Stomach smooth muscle (tissue), 2 donors: ENCODE results near the gene STRADA.

Experiments
- H3K27ac ChIP-seq: one replicate; pipeline ENCODE4 v1.7.0; 2013; ENCODE audit warnings: mild to moderate bottlenecking, low read length, inconsistent platforms
- H3K27me3 ChIP-seq, 2 donors: one replicate each; pipeline ENCODE4 v1.7.0; 2013; ENCODE audit warnings: low read length in 2 of 2; ENCODE audit not compliant: insufficient read depth in 2 of 2, control insufficient read depth in 1 of 2
- H3K36me3 ChIP-seq, 2 donors: one replicate each; pipeline ENCODE4 v1.7.0; 2013; ENCODE audit warnings: low read length in 2 of 2; ENCODE audit not compliant: control insufficient read depth in 2 of 2, insufficient read depth in 2 of 2
- H3K4me1 ChIP-seq: one replicate; pipeline ENCODE4 v1.7.0; 2013; ENCODE audit warnings: low read length; ENCODE audit not compliant: control insufficient read depth, insufficient read depth
- H3K4me3 ChIP-seq, 2 donors: one replicate each; pipeline ENCODE4 v1.7.0; 2013; ENCODE audit warnings: low read length in 2 of 2
- H3K9ac ChIP-seq, 2 donors: one replicate each; pipeline ENCODE4 v1.7.0; 2013; ENCODE audit warnings: low read length in 2 of 2, mild to moderate bottlenecking in 1 of 2
- H3K9me3 ChIP-seq, 2 donors: one replicate each; pipeline ENCODE4 v1.7.0; 2013; ENCODE audit warnings: low read length in 2 of 2; ENCODE audit not compliant: control insufficient read depth in 2 of 2
- donor health status: healthy.
- donor health status: Pancreatic carcinoma.

Gene STRADA

GRCh38 chr17:63774141-63774968 is 32.8 kb upstream of the STRADA start, which contains the start of gene DDX42:
Gene DDX42 (plus strand): TSS chr17:63774170. CDS start chr17:63787050, 12,880 bp downstream.
- peaks cover 26% of the 10 kb centered on the region for H3K4me1 ChIP-seq
- H3K9ac ChIP-seq: peak within 1 kb of the TSS; percentile 93 to 99
- H3K27me3 ChIP-seq: no peaks in the 10 kb centered on the region
- peak within 1 kb of the TSS; percentile 91 to 98 for H3K4me3 ChIP-seq
- peak within 1 kb of the TSS; percentile 98 for H3K27ac ChIP-seq
- H3K36me3 ChIP-seq: peaks cover 2 to 7% of the 10 kb centered on the region in 2 donors
- H3K9me3 ChIP-seq: no peaks in the 10 kb centered on the region

- Histone ChIP-seq H3K27ac (peak within 1 kb of the TSS; percentile 98), H3K4me3 (peak within 1 kb of the TSS; percentile 91 to 98), H3K9me3 (no peaks in the 10 kb centered on the region), H3K27me3 (no peaks in the 10 kb centered on the region), H3K36me3 (peaks cover 2 to 7% of the 10 kb centered on the region in 2 donors), H3K9ac (peak within 1 kb of the TSS; percentile 93 to 99), H3K4me1 (peaks cover 26% of the 10 kb centered on the region)
Measured at GRCh38 chr17:63773272-63774140, 31.9 kb upstream of the STRADA start, which contains the start of gene CCDC47. Gene CCDC47 (minus strand): TSS chr17:63773597. CDS start chr17:63766175, 7,422 bp downstream.

GRCh38 chr17:63772801-63773271 is 31.2 kb upstream of the STRADA start:
- Histone ChIP-seq H3K9me3 (no peaks in the 10 kb centered on the region), H3K27me3 (no peaks in the 10 kb centered on the region), H3K4me3 (peak overlapping the region; percentile 75 to 98), H3K36me3 (peaks cover 0 to 1% of the 10 kb centered on the region in 2 donors), H3K9ac (peak overlapping the region; percentile 89 to 99), H3K4me1 (peaks cover 26% of the 10 kb centered on the region), H3K27ac (peak overlapping the region; percentile 98)

GRCh38 chr17:63768433-63768832 is 26.8 kb upstream of the STRADA start:
- no peak overlapping the region for H3K4me3 ChIP-seq
- H3K27ac ChIP-seq: no peak overlapping the region
- no peak overlapping the region for H3K9ac ChIP-seq
- H3K36me3 ChIP-seq: peaks cover 5 to 11% of the 10 kb centered on the region in 2 donors
- H3K9me3 ChIP-seq: no peaks in the 10 kb centered on the region
- peaks cover 6% of the 10 kb centered on the region for H3K4me1 ChIP-seq
- H3K27me3 ChIP-seq: no peaks in the 10 kb centered on the region

GRCh38 chr17:63766754-63767153 is 25.2 kb upstream of the STRADA start:
- no peaks in the 10 kb centered on the region for H3K27me3 ChIP-seq
- H3K4me3 ChIP-seq: no peak overlapping the region
- peaks cover 10 to 25% of the 10 kb centered on the region in 2 donors for H3K36me3 ChIP-seq
- H3K4me1 ChIP-seq: no peaks in the 10 kb centered on the region
- H3K27ac ChIP-seq: no peak overlapping the region
- H3K9me3 ChIP-seq: no peaks in the 10 kb centered on the region
- no peak overlapping the region for H3K9ac ChIP-seq

- Histone ChIP-seq H3K9me3 (no peaks in the 10 kb centered on the region), H3K9ac (no peak overlapping the region), H3K4me3 (no peak overlapping the region), H3K27me3 (no peaks in the 10 kb centered on the region), H3K27ac (no peak overlapping the region), H3K36me3 (peaks cover 16 to 35% of the 10 kb centered on the region in 2 donors), H3K4me1 (no peaks in the 10 kb centered on the region)
Measured at GRCh38 chr17:63764716-63765115, 23.1 kb upstream of the STRADA start.

GRCh38 chr17:63762161-63763078 is 20.8 kb upstream of the STRADA start:
- no peak overlapping the region for H3K4me3 ChIP-seq
- H3K27me3 ChIP-seq: no peaks in the 10 kb centered on the region
- H3K9ac ChIP-seq: no peak overlapping the region
- no peaks in the 10 kb centered on the region for H3K4me1 ChIP-seq
- H3K36me3 ChIP-seq: peaks cover 19 to 40% of the 10 kb centered on the region in 2 donors
- H3K9me3 ChIP-seq: no peaks in the 10 kb centered on the region
- H3K27ac ChIP-seq: no peak overlapping the region

GRCh38 chr17:63760771-63761539 is 19.4 kb upstream of the STRADA start:
- H3K27ac ChIP-seq: no peak overlapping the region

GRCh38 chr17:63758428-63758827 is 16.8 kb upstream of the STRADA start:
- Histone ChIP-seq H3K27ac (no peak overlapping the region), H3K36me3 (peaks cover 35 to 57% of the 10 kb centered on the region in 2 donors), H3K4me3 (no peak overlapping the region), H3K27me3 (no peaks in the 10 kb centered on the region), H3K9me3 (no peaks in the 10 kb centered on the region), H3K4me1 (no peaks in the 10 kb centered on the region), H3K9ac (no peak overlapping the region)

More at GRCh38 chr17:63760771-63761539, 19.4 kb upstream of the STRADA start:
- Histone ChIP-seq H3K9ac (no peak overlapping the region), H3K27me3 (no peaks in the 10 kb centered on the region), H3K4me1 (no peaks in the 10 kb centered on the region), H3K4me3 (no peak overlapping the region), H3K9me3 (no peaks in the 10 kb centered on the region), H3K36me3 (peaks cover 27 to 49% of the 10 kb centered on the region in 2 donors)
